Pulmonary artery endothelial cell (primary cell): ENCODE data around the gene LY6G6C. TPM values are rescaled to one million over a fixed set of nuclear protein-coding genes. Genes with fewer than 3 reads are reported as not detected.

Experiments used
- DNase-seq: peaks from one replicate; pipeline ENCODE4 v3.0.0-alpha.2; 2011; ENCODE audit warnings: low read depth, low spot score
- total RNA-seq: library from RNA; depleted of rRNA; stranded (reverse); fragments of >200 nt; gene quantifications from 2 replicates; pipeline ENCODE4 v1.2.3, GENCODE V29; 2014

Gene LY6G6C
- total RNA-seq, 1 donor from 2014 or later = not detected

GRCh38 chr6:31706599-31706998, 14.9 kb downstream of the LY6G6C start, which contains the start of gene LY6G6F:
LY6G6F (plus strand) TSS chr6:31706866; CDS start chr6:31706907, 41 bp downstream.
- no peak for DNase-seq

GRCh38 chr6:31705931-31706330, 15.6 kb downstream of the LY6G6C start:
- no peak for DNase-seq

GRCh38 chr6:31702819-31703716, 18.5 kb downstream of the LY6G6C start, which contains the start of gene ABHD16A:
ABHD16A (minus strand) TSS chr6:31703324; CDS start chr6:31703281, 43 bp downstream.
- peak; percentile 96 for DNase-seq

- DNase-seq = no peak
Observed at GRCh38 chr6:31702405-31702818, 19.1 kb downstream of the LY6G6C start.

- no peak for DNase-seq
Observed at GRCh38 chr6:31701666-31702404, 19.7 kb downstream of the LY6G6C start.

- no peak for DNase-seq
Observed at GRCh38 chr6:31700740-31701401, 20.7 kb downstream of the LY6G6C start.

GRCh38 chr6:31697555-31697954, 24.0 kb downstream of the LY6G6C start:
- no peak for DNase-seq

GRCh38 chr6:31693535-31693934, 28.0 kb downstream of the LY6G6C start:
- DNase-seq = no peak

GRCh38 chr6:31692886-31693285, 28.7 kb downstream of the LY6G6C start:
- DNase-seq = no peak

GRCh38 chr6:31692353-31692752, 29.2 kb downstream of the LY6G6C start:
- DNase-seq = no peak

GRCh38 chr6:31691564-31692108, 29.9 kb downstream of the LY6G6C start:
- DNase-seq = no peak

GRCh38 chr6:31691078-31691463, 30.5 kb downstream of the LY6G6C start:
- no peak for DNase-seq

- DNase-seq = no peak
Observed at GRCh38 chr6:31690231-31691077, 31.1 kb downstream of the LY6G6C start.

GRCh38 chr6:31689249-31690110, 32.1 kb downstream of the LY6G6C start:
- no peak for DNase-seq

- no peak for DNase-seq
Observed at GRCh38 chr6:31687860-31688693, 33.5 kb downstream of the LY6G6C start.

- no peak for DNase-seq
Observed at GRCh38 chr6:31687321-31687720, 34.2 kb downstream of the LY6G6C start.

- no peak for DNase-seq
Observed at GRCh38 chr6:31686483-31686882, 35.1 kb downstream of the LY6G6C start.

GRCh38 chr6:31683591-31683990, 38.0 kb downstream of the LY6G6C start:
- no peak for DNase-seq
